ENCODE data around the gene SCAF1.

DNA sequence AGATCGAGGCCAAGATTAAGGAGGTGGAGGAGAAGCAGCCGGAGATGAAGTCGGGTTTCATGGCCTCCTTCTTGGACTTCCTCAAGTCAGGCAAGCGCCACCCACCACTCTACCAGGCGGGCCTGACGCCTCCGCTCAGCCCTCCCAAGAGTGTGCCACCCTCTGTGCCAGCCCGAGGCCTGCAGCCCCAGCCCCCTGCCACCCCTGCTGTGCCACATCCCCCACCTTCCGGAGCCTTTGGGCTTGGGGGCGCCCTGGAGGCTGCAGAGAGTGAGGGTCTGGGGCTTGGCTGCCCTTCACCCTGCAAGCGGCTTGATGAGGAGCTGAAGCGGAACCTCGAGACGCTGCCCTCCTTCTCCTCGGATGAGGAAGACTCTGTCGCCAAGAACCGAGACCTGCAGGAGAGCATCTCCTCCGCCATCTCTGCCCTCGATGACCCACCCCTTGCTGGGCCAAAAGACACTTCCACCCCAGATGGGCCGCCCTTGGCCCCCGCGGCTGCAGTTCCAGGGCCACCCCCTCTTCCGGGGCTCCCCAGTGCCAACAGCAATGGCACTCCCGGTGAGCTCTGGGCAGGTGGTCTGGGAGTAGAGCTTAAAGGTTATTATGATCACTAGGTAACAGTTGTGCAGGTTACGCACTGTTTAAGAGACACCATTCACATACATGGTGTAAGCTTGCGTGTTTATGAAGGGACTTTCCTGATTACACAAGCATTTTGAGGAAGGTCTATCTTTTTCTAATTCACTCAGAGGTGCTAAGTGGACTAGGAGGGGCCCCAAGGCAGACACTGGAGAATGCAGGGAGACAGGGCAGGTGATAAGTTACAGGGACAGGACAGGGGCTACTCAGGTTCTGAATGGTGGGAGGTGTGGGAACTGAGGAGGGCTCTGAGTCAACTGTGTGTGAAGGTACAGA is 42.4 kb upstream of the SCAF1 start:
- TF ChIP-seq, protein P1, sequence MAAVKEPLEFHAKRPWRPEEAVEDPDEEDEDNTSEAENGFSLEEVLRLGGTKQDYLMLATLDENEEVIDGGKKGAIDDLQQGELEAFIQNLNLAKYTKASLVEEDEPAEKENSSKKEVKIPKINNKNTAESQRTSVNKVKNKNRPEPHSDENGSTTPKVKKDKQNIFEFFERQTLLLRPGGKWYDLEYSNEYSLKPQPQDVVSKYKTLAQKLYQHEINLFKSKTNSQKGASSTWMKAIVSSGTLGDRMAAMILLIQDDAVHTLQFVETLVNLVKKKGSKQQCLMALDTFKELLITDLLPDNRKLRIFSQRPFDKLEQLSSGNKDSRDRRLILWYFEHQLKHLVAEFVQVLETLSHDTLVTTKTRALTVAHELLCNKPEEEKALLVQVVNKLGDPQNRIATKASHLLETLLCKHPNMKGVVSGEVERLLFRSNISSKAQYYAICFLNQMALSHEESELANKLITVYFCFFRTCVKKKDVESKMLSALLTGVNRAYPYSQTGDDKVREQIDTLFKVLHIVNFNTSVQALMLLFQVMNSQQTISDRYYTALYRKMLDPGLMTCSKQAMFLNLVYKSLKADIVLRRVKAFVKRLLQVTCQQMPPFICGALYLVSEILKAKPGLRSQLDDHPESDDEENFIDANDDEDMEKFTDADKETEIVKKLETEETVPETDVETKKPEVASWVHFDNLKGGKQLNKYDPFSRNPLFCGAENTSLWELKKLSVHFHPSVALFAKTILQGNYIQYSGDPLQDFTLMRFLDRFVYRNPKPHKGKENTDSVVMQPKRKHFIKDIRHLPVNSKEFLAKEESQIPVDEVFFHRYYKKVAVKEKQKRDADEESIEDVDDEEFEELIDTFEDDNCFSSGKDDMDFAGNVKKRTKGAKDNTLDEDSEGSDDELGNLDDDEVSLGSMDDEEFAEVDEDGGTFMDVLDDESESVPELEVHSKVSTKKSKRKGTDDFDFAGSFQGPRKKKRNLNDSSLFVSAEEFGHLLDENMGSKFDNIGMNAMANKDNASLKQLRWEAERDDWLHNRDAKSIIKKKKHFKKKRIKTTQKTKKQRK (IDR thresholded peaks at IDR 0.05; ENCODE audit: low read length) = no peak
- no peak for TF ChIP-seq ZNF274 (CRISPR knock-in tag; IDR thresholded peaks at IDR 0.05)
- TF ChIP-seq, protein P2, sequence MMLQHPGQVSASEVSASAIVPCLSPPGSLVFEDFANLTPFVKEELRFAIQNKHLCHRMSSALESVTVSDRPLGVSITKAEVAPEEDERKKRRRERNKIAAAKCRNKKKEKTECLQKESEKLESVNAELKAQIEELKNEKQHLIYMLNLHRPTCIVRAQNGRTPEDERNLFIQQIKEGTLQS (CRISPR knock-in tag; IDR thresholded peaks at IDR 0.05) = no peak
- TF ChIP-seq, protein P3, sequence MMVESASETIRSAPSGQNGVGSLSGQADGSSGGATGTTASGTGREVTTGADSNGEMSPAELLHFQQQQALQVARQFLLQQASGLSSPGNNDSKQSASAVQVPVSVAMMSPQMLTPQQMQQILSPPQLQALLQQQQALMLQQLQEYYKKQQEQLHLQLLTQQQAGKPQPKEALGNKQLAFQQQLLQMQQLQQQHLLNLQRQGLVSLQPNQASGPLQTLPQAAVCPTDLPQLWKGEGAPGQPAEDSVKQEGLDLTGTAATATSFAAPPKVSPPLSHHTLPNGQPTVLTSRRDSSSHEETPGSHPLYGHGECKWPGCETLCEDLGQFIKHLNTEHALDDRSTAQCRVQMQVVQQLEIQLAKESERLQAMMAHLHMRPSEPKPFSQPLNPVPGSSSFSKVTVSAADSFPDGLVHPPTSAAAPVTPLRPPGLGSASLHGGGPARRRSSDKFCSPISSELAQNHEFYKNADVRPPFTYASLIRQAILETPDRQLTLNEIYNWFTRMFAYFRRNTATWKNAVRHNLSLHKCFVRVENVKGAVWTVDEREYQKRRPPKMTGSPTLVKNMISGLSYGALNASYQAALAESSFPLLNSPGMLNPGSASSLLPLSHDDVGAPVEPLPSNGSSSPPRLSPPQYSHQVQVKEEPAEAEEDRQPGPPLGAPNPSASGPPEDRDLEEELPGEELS (CRISPR knock-in tag; IDR thresholded peaks at IDR 0.05) = no peak
- TF ChIP-seq PCBP2 (optimal IDR thresholded peaks at IDR 0.05; ENCODE audit: low read depth, low read length, poor library complexity, severe bottlenecking) = no peak
- no peak for TF ChIP-seq ATRX (CRISPR knock-in tag; IDR thresholded peaks at IDR 0.05; ENCODE audit: borderline replicate concordance)
- no peak for TF ChIP-seq IRF2 (CRISPR knock-in tag; IDR thresholded peaks at IDR 0.05)
- TF ChIP-seq ZNF687 (CRISPR knock-in tag; IDR thresholded peaks at IDR 0.05) = no peak
- no peak for TF ChIP-seq ZNF567 (CRISPR knock-in tag; IDR thresholded peaks at IDR 0.05; ENCODE audit: borderline replicate concordance)

Measured in HepG2 (cell line).